HUES64 (cell line): ENCODE data around the gene DZIP1.

Experiments
- H3K27ac ChIP-seq: 2 replicates; pipeline ENCODE4 v1.7.0; 2013; ENCODE audit warnings: low read depth, low read length, inconsistent platforms
- H3K27me3 ChIP-seq: 2 replicates; pipeline ENCODE4 v1.6.1; 2013; ENCODE audit warnings: mild to moderate bottlenecking, low read length; ENCODE audit not compliant: insufficient read depth
- H3K36me3 ChIP-seq: 2 replicates; pipeline ENCODE4 v1.6.1; 2013; ENCODE audit warnings: mild to moderate bottlenecking, low read length; ENCODE audit not compliant: insufficient read depth
- H3K4me1 ChIP-seq: 2 replicates; pipeline ENCODE4 v1.6.1; 2013; ENCODE audit warnings: mild to moderate bottlenecking, low read length, moderate library complexity; ENCODE audit not compliant: insufficient read depth
- H3K4me3 ChIP-seq: 2 replicates; pipeline ENCODE4 v1.5.1; 2013; ENCODE audit warnings: mild to moderate bottlenecking, low read length, moderate library complexity
- H3K9ac ChIP-seq: 2 replicates; pipeline ENCODE4 v1.6.1; 2013; ENCODE audit warnings: mild to moderate bottlenecking, low read depth, low read length
- H3K9me3 ChIP-seq: 2 replicates; pipeline ENCODE4 v1.6.1; 2013; ENCODE audit warnings: low read depth, low read length; ENCODE audit not compliant: insufficient read depth
- WGBS: fragments of 150-250, 120-280 bp; methylation state at CpG from one replicate; pipeline ENCODE4 v1.1.7; 2013; ENCODE audit warnings: missing lambda C conversion rate; 5-methylcytosine and 5-hydroxymethylcytosine counted together

DZIP1 gene

GRCh38 chr13:95564733-95565291, 79.7 kb downstream of the DZIP1 start:
- peaks cover 7% of the 10 kb centered on the region; the same call in 1 of the 2 replicates for H3K36me3 ChIP-seq
- H3K27ac ChIP-seq: no peak overlapping the region
- H3K9me3 ChIP-seq: no peaks in the 10 kb centered on the region
- no peaks in the 10 kb centered on the region for H3K4me1 ChIP-seq
- 74% methylated on average over 5 of the region's 5 CpGs for WGBS
- no peak overlapping the region for H3K4me3 ChIP-seq
- H3K9ac ChIP-seq: no peak overlapping the region
- H3K27me3 ChIP-seq: no peaks in the 10 kb centered on the region

GRCh38 chr13:95564091-95564490, 80.4 kb downstream of the DZIP1 start:
- 93% methylated on average over 2 of the region's 3 CpGs for WGBS
- Histone ChIP-seq H3K9ac (no peak overlapping the region), H3K36me3 (peaks cover 7% of the 10 kb centered on the region; the same call in 1 of the 2 replicates), H3K27ac (no peak overlapping the region), H3K27me3 (no peaks in the 10 kb centered on the region), H3K4me1 (no peaks in the 10 kb centered on the region), H3K4me3 (no peak overlapping the region), H3K9me3 (no peaks in the 10 kb centered on the region)

DNA sequence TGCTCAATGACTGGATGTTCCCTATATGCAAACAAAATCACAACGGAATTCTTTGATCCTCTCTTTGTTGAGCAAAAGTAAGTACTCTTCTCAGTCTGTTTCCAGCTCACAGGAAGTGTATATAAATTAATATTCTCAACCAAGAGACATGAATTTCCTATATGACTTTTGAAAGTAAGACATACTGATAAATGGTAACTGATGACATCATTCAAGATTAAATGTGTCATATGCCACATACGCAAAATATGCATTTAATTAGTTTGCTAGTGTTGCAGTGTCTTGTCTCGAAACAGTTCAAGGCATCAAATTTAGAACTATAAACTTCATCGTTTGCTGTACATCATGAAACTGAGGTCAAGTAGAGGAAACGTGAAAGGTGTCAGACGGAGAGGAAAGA, 84.1 kb downstream of the DZIP1 start:
- Histone ChIP-seq H3K9ac (no peak overlapping the region), H3K4me3 (no peak overlapping the region), H3K27me3 (no peaks in the 10 kb centered on the region), H3K9me3 (no peaks in the 10 kb centered on the region), H3K36me3 (peaks cover 7% of the 10 kb centered on the region; the same call in 1 of the 2 replicates), H3K27ac (no peak overlapping the region), H3K4me1 (no peaks in the 10 kb centered on the region; the same call in 1 of the 2 replicates)
- 95% methylated on average over 6 of the region's 6 CpGs for WGBS

DNA sequence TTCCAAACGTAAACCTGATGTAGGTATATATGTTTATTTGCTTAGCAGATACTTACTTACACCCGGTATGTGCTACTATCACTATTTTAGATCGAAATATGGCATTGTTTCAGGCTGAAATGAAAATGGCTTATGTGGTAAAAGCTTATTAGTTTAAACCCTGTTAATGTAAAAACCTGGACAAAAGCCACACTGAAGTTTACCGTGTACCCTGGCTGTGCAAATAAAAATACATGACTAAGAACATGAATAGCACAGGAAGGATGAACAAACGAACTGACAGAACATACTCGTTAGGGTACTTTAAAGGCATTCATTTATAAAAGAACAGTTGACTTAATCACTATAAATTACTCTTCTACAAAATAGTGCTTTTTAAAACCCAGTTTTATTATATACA, 85.4 kb downstream of the DZIP1 start:
- Histone ChIP-seq H3K36me3 (peaks cover 7% of the 10 kb centered on the region; the same call in 1 of the 2 replicates), H3K9me3 (no peaks in the 10 kb centered on the region), H3K4me3 (no peak overlapping the region), H3K9ac (no peak overlapping the region), H3K4me1 (no peaks in the 10 kb centered on the region; the same call in 1 of the 2 replicates), H3K27me3 (peaks cover 6% of the 10 kb centered on the region), H3K27ac (no peak overlapping the region)
- WGBS: 97% methylated on average over 6 of the region's 6 CpGs

DNA sequence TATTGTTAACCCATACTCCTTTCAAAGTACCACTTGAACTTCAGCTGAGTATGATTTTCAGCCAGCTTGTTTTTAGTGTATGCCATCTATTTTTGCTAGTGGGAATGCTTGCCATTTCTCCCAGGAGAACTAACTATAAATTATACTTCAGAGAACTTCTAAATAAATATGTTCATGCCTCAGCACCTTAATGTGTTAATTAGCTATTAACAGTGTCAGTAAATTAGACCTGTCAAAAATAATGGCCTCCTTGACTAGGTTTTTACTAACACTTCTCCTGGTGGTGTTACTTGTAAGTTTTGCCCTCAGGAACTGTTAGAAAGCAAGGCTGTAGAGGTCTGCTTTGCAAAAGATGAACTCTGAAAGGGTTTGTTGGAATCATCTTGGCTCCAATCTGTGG, 87.5 kb downstream of the DZIP1 start:
- H3K9me3 ChIP-seq: no peaks in the 10 kb centered on the region
- H3K36me3 ChIP-seq: peaks cover 7% of the 10 kb centered on the region; the same call in 1 of the 2 replicates
- peaks cover 24% of the 10 kb centered on the region for H3K27me3 ChIP-seq
- no peak overlapping the region for H3K9ac ChIP-seq
- H3K4me1 ChIP-seq: peaks cover under 1% of the 10 kb centered on the region
- no peak overlapping the region for H3K4me3 ChIP-seq
- no peak overlapping the region for H3K27ac ChIP-seq

GRCh38 chr13:95553581-95554385, 90.7 kb downstream of the DZIP1 start:
- Histone ChIP-seq H3K9ac (peak overlapping the region; percentile 37; the same call in 1 of the 2 replicates), H3K9me3 (no peaks in the 10 kb centered on the region), H3K4me1 (peaks cover 4% of the 10 kb centered on the region), H3K27me3 (peaks cover 36% of the 10 kb centered on the region), H3K4me3 (peak overlapping the region; percentile 88), H3K36me3 (no peaks in the 10 kb centered on the region), H3K27ac (no peak overlapping the region)
- 35% methylated on average over 29 of the region's 29 CpGs for WGBS

GRCh38 chr13:95552539-95553441, 91.7 kb downstream of the DZIP1 start, which contains the start of gene CLDN10:
TSS of gene CLDN10 (plus strand) at chr13:95552720. CDS start at chr13:95552754, 34 bp downstream.
- H3K27me3 ChIP-seq: peaks cover 36% of the 10 kb centered on the region
- peak within 1 kb of the TSS; percentile 57 for H3K9ac ChIP-seq
- peak within 1 kb of the TSS; percentile 88 for H3K4me3 ChIP-seq
- peaks cover 9% of the 10 kb centered on the region for H3K4me1 ChIP-seq
- no peaks in the 10 kb centered on the region for H3K36me3 ChIP-seq
- WGBS: 1% methylated on average over 70 of the region's 70 CpGs
- H3K9me3 ChIP-seq: no peaks in the 10 kb centered on the region
- H3K27ac ChIP-seq: no peak within 1 kb of the TSS

DNA sequence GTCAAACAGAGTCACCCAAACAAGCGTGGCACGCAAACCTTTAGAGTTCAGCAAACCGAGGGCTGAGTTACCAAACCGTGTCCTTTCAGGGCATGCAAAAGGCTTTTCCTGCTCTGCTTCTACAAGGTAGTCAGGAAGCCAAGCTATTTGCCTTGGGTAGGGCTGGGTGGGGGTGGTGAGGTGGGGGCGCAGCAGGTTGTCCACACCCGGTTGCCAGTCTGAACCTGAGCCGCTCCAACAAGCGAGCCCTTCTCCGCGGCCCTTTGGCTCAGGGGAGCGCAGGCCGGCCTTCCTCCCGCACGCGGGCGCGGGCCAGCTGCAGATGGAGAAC, 92.3 kb downstream of the DZIP1 start:
- Histone ChIP-seq H3K9me3 (no peaks in the 10 kb centered on the region), H3K4me3 (peak overlapping the region; percentile 88; the same call in 1 of the 2 replicates)
- 15% methylated on average over 17 of the region's 17 CpGs for WGBS

GRCh38 chr13:95547531-95548167, 96.9 kb downstream of the DZIP1 start:
- 68% methylated on average over 3 of the region's 6 CpGs for WGBS
- Histone ChIP-seq H3K27ac (no peak overlapping the region), H3K9me3 (no peaks in the 10 kb centered on the region), H3K4me3 (no peak overlapping the region), H3K9ac (no peak overlapping the region), H3K36me3 (no peaks in the 10 kb centered on the region), H3K4me1 (peaks cover 22% of the 10 kb centered on the region), H3K27me3 (peaks cover 15% of the 10 kb centered on the region)

More for the DNA sequence above, 92.3 kb downstream of the DZIP1 start:
- H3K4me1 ChIP-seq: peaks cover 15% of the 10 kb centered on the region
- H3K27ac ChIP-seq: no peak overlapping the region
- H3K36me3 ChIP-seq: no peaks in the 10 kb centered on the region
- H3K9ac ChIP-seq: no peak overlapping the region
- H3K27me3 ChIP-seq: peaks cover 36% of the 10 kb centered on the region

DNA sequence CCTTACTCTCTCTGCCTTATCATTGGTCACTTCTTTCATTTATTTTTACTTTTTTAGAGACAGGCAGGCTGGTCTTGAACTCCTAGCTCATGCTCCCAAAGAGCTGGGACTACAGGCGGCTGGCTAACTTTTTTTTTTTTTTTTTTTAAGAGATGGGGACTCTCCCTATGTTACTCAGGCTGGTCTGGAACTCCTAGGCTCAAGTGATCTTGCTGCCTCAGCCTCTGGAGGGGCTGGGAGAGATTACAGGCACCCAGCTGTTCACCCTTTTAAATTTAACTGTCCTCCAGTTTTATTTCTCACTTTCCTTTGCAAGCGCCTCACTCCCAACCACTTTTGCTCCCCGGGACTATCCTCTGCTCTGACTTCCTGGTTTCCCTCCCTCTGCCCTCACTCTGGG, 97.6 kb downstream of the DZIP1 start:
- Histone ChIP-seq H3K36me3 (no peaks in the 10 kb centered on the region), H3K4me1 (peaks cover 21% of the 10 kb centered on the region), H3K9ac (no peak overlapping the region), H3K9me3 (no peaks in the 10 kb centered on the region), H3K4me3 (no peak overlapping the region), H3K27me3 (peaks cover 11% of the 10 kb centered on the region), H3K27ac (no peak overlapping the region)
- 16% methylated on average over 3 of the region's 3 CpGs for WGBS
